Osteoblast (primary cell): ENCODE measurements around the gene CYTH4. TPM values are rescaled to one million over a fixed set of nuclear protein-coding genes. Genes with fewer than 3 reads are reported as not detected.

Experiments
- DNase-seq: peaks from one replicate; pipeline ENCODE4 v3.0.0; 2011; ENCODE audit warnings: low spot score, mixed read lengths; ENCODE audit not compliant: insufficient read length; ENCODE audit errors: missing footprints
- H2AFZ ChIP-seq: 2 replicates; pipeline ENCODE4 v1.6.0; 2011; ENCODE audit warnings: mild to moderate bottlenecking, low read length
- H3K27ac ChIP-seq: 2 replicates; pipeline ENCODE4 v1.5.1; 2011; ENCODE audit warnings: mild to moderate bottlenecking, low read depth, low read length, moderate library complexity
- H3K27me3 ChIP-seq: 2 replicates; pipeline ENCODE4 v1.6.0; 2012; ENCODE audit warnings: mild to moderate bottlenecking, control low read depth, inconsistent platforms, low read length, moderate library complexity; ENCODE audit not compliant: insufficient read depth
- H3K36me3 ChIP-seq: 2 replicates; pipeline ENCODE4 v1.5.1; 2011; ENCODE audit warnings: mild to moderate bottlenecking, low read length, control low read depth, moderate library complexity; ENCODE audit not compliant: insufficient read depth
- H3K4me1 ChIP-seq: 2 replicates; pipeline ENCODE4 v1.5.1; 2011; ENCODE audit warnings: mild to moderate bottlenecking, low read length, control low read depth, moderate library complexity; ENCODE audit not compliant: insufficient read depth
- H3K4me2 ChIP-seq: 2 replicates; pipeline ENCODE4 v1.6.0; 2011; ENCODE audit warnings: mild to moderate bottlenecking, low read length; ENCODE audit not compliant: insufficient read depth
- H3K4me3 ChIP-seq: fragments of 200-600 bp; sonication (generic); 3 replicates; pipeline ENCODE4 v1.5.1; 2012; ENCODE audit warnings: mild to moderate bottlenecking, low read length, inconsistent platforms; ENCODE audit not compliant: insufficient read depth
- H3K79me2 ChIP-seq: 2 replicates; pipeline ENCODE4 v1.6.0; 2012; ENCODE audit warnings: mild to moderate bottlenecking, low read length, control low read depth, inconsistent platforms; ENCODE audit not compliant: insufficient read depth
- H3K9me3 ChIP-seq: 2 replicates; pipeline ENCODE4 v1.5.1; 2011; ENCODE audit warnings: low read depth, low read length, control low read depth
- H4K20me1 ChIP-seq: 2 replicates; pipeline ENCODE4 v1.6.0; 2012; ENCODE audit warnings: mild to moderate bottlenecking, low read length, control low read depth; ENCODE audit not compliant: insufficient read depth
- total RNA-seq: library from RNA; depleted of rRNA; stranded (reverse); fragments of >200 nt; gene quantifications from 2 replicates; pipeline ENCODE4 v1.2.3, GENCODE V29; 2012
- TF ChIP-seq, protein P1 (sequence below): IDR thresholded peaks from 2 replicates; pipeline ENCODE4 v1.5.1; 2011; ENCODE audit warnings: mild to moderate bottlenecking, low read depth, low read length, moderate library complexity; ENCODE audit errors: extremely low read depth

The CYTH4 gene
- total RNA-seq, 1 donor, result 0.72 TPM

DNA sequence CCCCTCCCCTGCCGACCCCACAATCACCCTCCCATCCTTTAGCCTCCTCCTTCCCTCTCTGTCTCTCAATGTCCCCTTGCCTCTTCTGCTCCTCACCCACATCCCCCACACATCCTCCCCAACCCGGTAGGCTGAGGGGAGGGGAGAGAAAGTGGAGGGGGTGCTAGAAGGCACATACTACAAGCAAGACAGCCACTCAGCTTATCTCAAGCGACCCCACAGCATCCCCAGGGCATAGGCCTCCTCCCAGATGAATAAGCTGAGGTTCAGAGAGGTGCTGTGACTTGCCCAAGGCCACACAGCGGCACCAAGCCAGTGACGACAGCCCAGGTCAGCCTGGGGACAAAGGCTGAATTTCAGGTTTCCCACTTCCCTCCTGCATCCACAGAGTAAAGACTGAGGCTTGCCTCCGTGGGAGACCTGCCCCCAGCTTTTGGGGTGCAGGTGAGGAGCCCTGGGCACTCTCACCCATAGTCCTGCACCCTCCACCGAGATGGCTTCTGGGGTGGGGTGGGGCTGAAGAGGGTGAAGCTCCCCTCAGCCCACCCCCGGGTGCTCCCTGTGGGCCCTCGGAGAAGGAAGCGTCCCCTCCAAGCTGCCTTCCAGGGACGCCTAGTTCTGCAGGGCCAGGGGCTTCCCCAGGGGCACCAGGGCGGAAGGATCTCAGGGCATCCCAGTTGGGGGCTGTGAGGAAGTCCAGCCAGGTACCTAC lies 38.8 kb upstream of the CYTH4 start:
- Histone ChIP-seq H2AFZ (peak overlapping the region; percentile 94), H3K36me3 (peaks cover 9% of the 10 kb centered on the region), H4K20me1 (no peaks in the 10 kb centered on the region), H3K79me2 (peaks cover 11% of the 10 kb centered on the region), H3K4me1 (peaks cover 27% of the 10 kb centered on the region), H3K27me3 (no peaks in the 10 kb centered on the region), H3K9me3 (no peaks in the 10 kb centered on the region), H3K27ac (peak overlapping the region; percentile 32), H3K4me3 (peak overlapping the region; percentile 81), H3K4me2 (peak overlapping the region; percentile 92)
- TF ChIP-seq, protein P1, sequence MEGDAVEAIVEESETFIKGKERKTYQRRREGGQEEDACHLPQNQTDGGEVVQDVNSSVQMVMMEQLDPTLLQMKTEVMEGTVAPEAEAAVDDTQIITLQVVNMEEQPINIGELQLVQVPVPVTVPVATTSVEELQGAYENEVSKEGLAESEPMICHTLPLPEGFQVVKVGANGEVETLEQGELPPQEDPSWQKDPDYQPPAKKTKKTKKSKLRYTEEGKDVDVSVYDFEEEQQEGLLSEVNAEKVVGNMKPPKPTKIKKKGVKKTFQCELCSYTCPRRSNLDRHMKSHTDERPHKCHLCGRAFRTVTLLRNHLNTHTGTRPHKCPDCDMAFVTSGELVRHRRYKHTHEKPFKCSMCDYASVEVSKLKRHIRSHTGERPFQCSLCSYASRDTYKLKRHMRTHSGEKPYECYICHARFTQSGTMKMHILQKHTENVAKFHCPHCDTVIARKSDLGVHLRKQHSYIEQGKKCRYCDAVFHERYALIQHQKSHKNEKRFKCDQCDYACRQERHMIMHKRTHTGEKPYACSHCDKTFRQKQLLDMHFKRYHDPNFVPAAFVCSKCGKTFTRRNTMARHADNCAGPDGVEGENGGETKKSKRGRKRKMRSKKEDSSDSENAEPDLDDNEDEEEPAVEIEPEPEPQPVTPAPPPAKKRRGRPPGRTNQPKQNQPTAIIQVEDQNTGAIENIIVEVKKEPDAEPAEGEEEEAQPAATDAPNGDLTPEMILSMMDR, result no peak
- DNase-seq, result peak; percentile 52

DNA sequence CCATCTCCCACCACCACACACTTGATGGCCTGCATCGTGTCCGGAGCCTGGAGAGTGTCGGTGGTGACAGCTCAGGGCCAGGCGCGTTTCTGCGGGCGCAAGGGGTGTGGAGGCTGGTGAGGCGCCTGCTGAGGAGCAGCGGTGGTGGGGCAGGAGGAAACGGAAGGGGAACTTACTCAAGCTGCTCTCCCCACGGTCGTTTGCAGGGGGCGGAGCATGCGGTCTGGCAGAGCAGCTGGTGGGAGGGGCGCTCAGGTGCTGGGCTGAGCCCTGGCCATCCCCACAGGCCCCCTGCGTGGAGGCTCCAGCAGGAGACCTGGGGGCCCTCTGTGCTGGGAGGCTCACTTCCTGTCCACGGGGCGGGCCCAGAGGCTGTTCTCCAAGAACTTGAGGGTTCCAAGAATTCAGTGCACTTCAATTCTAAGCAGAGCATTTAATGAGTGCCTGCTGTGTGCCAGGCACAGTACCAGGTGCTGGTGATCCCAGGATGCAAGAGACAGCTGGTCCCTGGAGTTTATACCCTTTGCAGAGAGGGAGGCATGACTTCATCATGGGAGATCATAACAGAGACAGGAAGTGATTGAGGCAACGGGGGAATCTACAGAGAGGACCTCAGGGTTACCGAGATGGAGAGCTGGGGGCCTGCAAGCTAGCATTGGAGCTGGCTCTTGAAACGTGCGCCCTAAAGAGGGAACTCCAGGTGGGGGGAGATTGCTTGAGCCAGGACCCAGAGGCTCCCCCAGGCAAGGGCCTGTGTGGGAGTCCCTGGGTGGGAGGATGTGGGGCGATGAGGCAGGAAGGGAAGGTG lies 38.0 kb upstream of the CYTH4 start, which contains the start of gene RAC2:
Gene RAC2 (minus strand): TSS at position 156 of the 808 bp plus-strand sequence. CDS start 121 bp downstream, at position 35.
- DNase-seq, result peak; percentile 94
- H4K20me1 ChIP-seq, result no peaks in the 10 kb centered on the region
- peak within 1 kb of the TSS; percentile 92 for H3K4me2 ChIP-seq
- peak within 1 kb of the TSS; percentile 81 for H3K4me3 ChIP-seq
- no peaks in the 10 kb centered on the region for H3K9me3 ChIP-seq
- TF ChIP-seq, protein P1, result no peak
- H3K27ac ChIP-seq, result peak within 1 kb of the TSS; percentile 32
- H3K79me2 ChIP-seq, result peaks cover 11% of the 10 kb centered on the region
- H2AFZ ChIP-seq, result peak within 1 kb of the TSS; percentile 94
- peaks cover 27% of the 10 kb centered on the region for H3K4me1 ChIP-seq
- no peaks in the 10 kb centered on the region for H3K27me3 ChIP-seq
- peaks cover 9% of the 10 kb centered on the region for H3K36me3 ChIP-seq

DNA sequence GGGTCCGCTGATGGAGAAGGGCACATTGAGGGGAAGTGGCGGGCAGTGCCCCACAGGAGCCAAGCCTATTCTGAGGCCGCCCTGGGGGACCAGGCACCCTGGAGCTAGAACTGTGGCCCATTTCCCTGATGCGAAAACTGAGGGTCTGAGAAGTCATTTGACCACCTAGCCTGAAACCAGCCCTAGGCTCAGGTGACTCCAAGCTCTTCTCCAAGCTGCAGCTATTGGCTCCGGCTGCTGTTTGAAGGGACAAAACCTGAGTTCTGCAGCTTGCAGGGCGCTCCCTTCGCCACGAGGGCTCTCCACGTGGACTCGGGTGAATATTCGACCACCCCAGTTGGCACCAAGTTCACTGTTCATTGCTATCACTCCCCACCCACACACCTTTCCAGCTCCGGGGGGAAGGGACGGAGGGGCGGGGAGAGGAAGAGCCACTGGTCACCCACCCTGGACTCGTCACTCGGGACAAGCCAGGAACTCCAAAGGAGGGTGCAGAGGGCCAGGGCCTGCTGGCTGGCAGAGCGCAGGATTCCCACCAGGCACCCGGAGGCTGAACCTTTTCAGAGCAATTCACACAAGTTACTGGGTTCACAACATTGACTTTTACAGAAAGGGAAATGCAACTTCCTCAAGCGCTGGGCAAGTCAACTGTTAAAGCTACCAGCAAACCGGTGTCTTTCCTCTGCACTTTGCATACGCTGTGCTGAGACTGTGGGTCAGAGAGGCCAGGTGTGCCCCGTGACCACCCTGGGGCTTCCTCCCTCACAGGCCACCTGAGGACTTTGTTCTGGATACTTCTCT lies 37.2 kb upstream of the CYTH4 start:
- H3K4me2 ChIP-seq, result no peak overlapping the region
- DNase-seq, result peak; percentile 49
- peak overlapping the region; percentile 32 for H2AFZ ChIP-seq
- H3K27me3 ChIP-seq, result no peaks in the 10 kb centered on the region
- H3K4me1 ChIP-seq, result peaks cover 27% of the 10 kb centered on the region
- H4K20me1 ChIP-seq, result no peaks in the 10 kb centered on the region
- H3K27ac ChIP-seq, result no peak overlapping the region
- H3K4me3 ChIP-seq, result no peak overlapping the region
- H3K9me3 ChIP-seq, result no peaks in the 10 kb centered on the region
- peaks cover 11% of the 10 kb centered on the region for H3K79me2 ChIP-seq
- TF ChIP-seq, protein P1, result no peak
- peaks cover 7% of the 10 kb centered on the region for H3K36me3 ChIP-seq
